Activated naive CD8-positive, alpha-beta T cell treated with anti-CD3 and anti-CD28 coated beads, Interleukin-2, amount 50 U/mL, for 24 hours (primary cell): ENCODE measurements around the gene KIAA0232.

Experiments used
- ATAC-seq: fragments of 150-1000 bp; cut with Tn5 transposase; one replicate; pipeline ENCODE4 v1.10.0; 2021
- DNase-seq: peaks from one replicate; pipeline ENCODE4 v3.0.0; 2021
- H3K27ac Mint-ChIP-seq: one replicate; pipeline ENCODE4 v1.8.0; 2021; ENCODE audit warnings: mild to moderate bottlenecking, mixed read lengths
- H3K27me3 Mint-ChIP-seq: one replicate; pipeline ENCODE4 v1.8.0; 2021; ENCODE audit warnings: mixed read lengths
- H3K36me3 Mint-ChIP-seq: one replicate; pipeline ENCODE4 v1.8.0; 2021; ENCODE audit warnings: low read depth, mixed read lengths
- H3K4me1 Mint-ChIP-seq: one replicate; pipeline ENCODE4 v1.8.0; 2021; ENCODE audit warnings: mixed read lengths
- H3K4me3 Mint-ChIP-seq: one replicate; pipeline ENCODE4 v1.8.0; 2021; ENCODE audit warnings: mild to moderate bottlenecking, moderate library complexity, mixed read lengths
- H3K9me3 Mint-ChIP-seq: one replicate; pipeline ENCODE4 v1.8.0; 2021; ENCODE audit warnings: mixed read lengths

KIAA0232 gene

GRCh38 chr4:6915041-6916005 lies 132.8 kb downstream of the KIAA0232 start:
- no peak for DNase-seq
- H3K9me3 Mint-ChIP-seq = no peaks in the 10 kb centered on the region
- peaks cover 2% of the 10 kb centered on the region for H3K36me3 Mint-ChIP-seq
- no peak overlapping the region for H3K27ac Mint-ChIP-seq
- no peak overlapping the region for H3K4me3 Mint-ChIP-seq
- peaks cover 73% of the 10 kb centered on the region for H3K4me1 Mint-ChIP-seq
- no peak for ATAC-seq
- H3K27me3 Mint-ChIP-seq = no peaks in the 10 kb centered on the region

GRCh38 chr4:6916069-6916586 lies 133.6 kb downstream of the KIAA0232 start:
- Mint-ChIP-seq H3K36me3 (peaks cover 2% of the 10 kb centered on the region), H3K9me3 (no peaks in the 10 kb centered on the region), H3K4me3 (peak overlapping the region; percentile 22), H3K27ac (peak overlapping the region; percentile 65), H3K4me1 (peaks cover 71% of the 10 kb centered on the region), H3K27me3 (no peaks in the 10 kb centered on the region)
- no peak for ATAC-seq
- no peak for DNase-seq

GRCh38 chr4:6916587-6917460 lies 134.3 kb downstream of the KIAA0232 start:
- Mint-ChIP-seq H3K27me3 (no peaks in the 10 kb centered on the region), H3K4me1 (peaks cover 66% of the 10 kb centered on the region), H3K27ac (peak overlapping the region; percentile 65), H3K4me3 (peak overlapping the region; percentile 22), H3K36me3 (peaks cover 3% of the 10 kb centered on the region), H3K9me3 (no peaks in the 10 kb centered on the region)
- ATAC-seq = peak; percentile 83
- peak; percentile 50 for DNase-seq

GRCh38 chr4:6917461-6918271 lies 135.1 kb downstream of the KIAA0232 start:
- Mint-ChIP-seq H3K27me3 (no peaks in the 10 kb centered on the region), H3K9me3 (no peaks in the 10 kb centered on the region)

GRCh38 chr4:6918338-6918737 lies 135.8 kb downstream of the KIAA0232 start:
- H3K9me3 Mint-ChIP-seq = no peaks in the 10 kb centered on the region
- no peaks in the 10 kb centered on the region for H3K27me3 Mint-ChIP-seq
- peak overlapping the region; percentile 45 for H3K4me3 Mint-ChIP-seq
- ATAC-seq = no peak
- peak overlapping the region; percentile 65 for H3K27ac Mint-ChIP-seq
- H3K36me3 Mint-ChIP-seq = peaks cover 3% of the 10 kb centered on the region
- peaks cover 66% of the 10 kb centered on the region for H3K4me1 Mint-ChIP-seq
- no peak for DNase-seq

More at GRCh38 chr4:6917461-6918271, 135.1 kb downstream of the KIAA0232 start:
- Mint-ChIP-seq H3K27ac (peak overlapping the region; percentile 65), H3K4me3 (peak overlapping the region; percentile 45), H3K36me3 (peaks cover 2% of the 10 kb centered on the region), H3K4me1 (peaks cover 70% of the 10 kb centered on the region)
- ATAC-seq (peak; percentile 57), DNase-seq (peak; percentile 62)

- Mint-ChIP-seq H3K9me3 (no peaks in the 10 kb centered on the region), H3K27ac (no peak overlapping the region), H3K36me3 (peaks cover 18% of the 10 kb centered on the region), H3K4me1 (peaks cover 63% of the 10 kb centered on the region), H3K4me3 (no peak overlapping the region), H3K27me3 (no peaks in the 10 kb centered on the region)
- no peak for ATAC-seq
- DNase-seq = no peak
Measured at GRCh38 chr4:6920171-6920570, 137.6 kb downstream of the KIAA0232 start.

GRCh38 chr4:6923507-6923906 lies 141.0 kb downstream of the KIAA0232 start:
- no peak for ATAC-seq
- DNase-seq = no peak
- Mint-ChIP-seq H3K36me3 (peaks cover 38% of the 10 kb centered on the region), H3K9me3 (no peaks in the 10 kb centered on the region), H3K4me1 (peaks cover 63% of the 10 kb centered on the region), H3K4me3 (no peak overlapping the region), H3K27me3 (no peaks in the 10 kb centered on the region), H3K27ac (no peak overlapping the region)

GRCh38 chr4:6924361-6924779 lies 141.8 kb downstream of the KIAA0232 start:
- Mint-ChIP-seq H3K36me3 (peaks cover 44% of the 10 kb centered on the region), H3K27ac (no peak overlapping the region), H3K27me3 (no peaks in the 10 kb centered on the region), H3K9me3 (no peaks in the 10 kb centered on the region), H3K4me3 (no peak overlapping the region), H3K4me1 (peaks cover 67% of the 10 kb centered on the region)
- ATAC-seq = no peak
- DNase-seq = no peak

- H3K4me1 Mint-ChIP-seq = peaks cover 69% of the 10 kb centered on the region
- peak overlapping the region; percentile 4 for H3K4me3 Mint-ChIP-seq
- peak overlapping the region; percentile 66 for H3K27ac Mint-ChIP-seq
- DNase-seq = peak; percentile 25
- H3K27me3 Mint-ChIP-seq = no peaks in the 10 kb centered on the region
- no peaks in the 10 kb centered on the region for H3K9me3 Mint-ChIP-seq
- peak; percentile 53 for ATAC-seq
- peaks cover 44% of the 10 kb centered on the region for H3K36me3 Mint-ChIP-seq
Measured at GRCh38 chr4:6925357-6925836, 142.9 kb downstream of the KIAA0232 start.

- no peaks in the 10 kb centered on the region for H3K27me3 Mint-ChIP-seq
- ATAC-seq (no peak), DNase-seq (no peak)
- peak overlapping the region; percentile 66 for H3K27ac Mint-ChIP-seq
- H3K4me1 Mint-ChIP-seq = peaks cover 63% of the 10 kb centered on the region
- H3K36me3 Mint-ChIP-seq = peaks cover 44% of the 10 kb centered on the region
- H3K4me3 Mint-ChIP-seq = peak overlapping the region; percentile 45
- no peaks in the 10 kb centered on the region for H3K9me3 Mint-ChIP-seq
Measured at GRCh38 chr4:6926081-6926480, 143.6 kb downstream of the KIAA0232 start.

GRCh38 chr4:6926681-6927478 lies 144.4 kb downstream of the KIAA0232 start:
- DNase-seq (peak; percentile 30), ATAC-seq (peak; percentile 26)
- Mint-ChIP-seq H3K27ac (peak overlapping the region; percentile 11), H3K36me3 (peaks cover 45% of the 10 kb centered on the region), H3K9me3 (no peaks in the 10 kb centered on the region), H3K4me1 (peaks cover 62% of the 10 kb centered on the region), H3K4me3 (peak overlapping the region; percentile 45), H3K27me3 (no peaks in the 10 kb centered on the region)

- no peak for DNase-seq
- H3K27ac Mint-ChIP-seq = no peak overlapping the region
Measured at GRCh38 chr4:6928081-6928480, 145.6 kb downstream of the KIAA0232 start.

GRCh38 chr4:6929339-6929811 lies 146.8 kb downstream of the KIAA0232 start:
- Mint-ChIP-seq H3K27ac (peak overlapping the region; percentile 29), H3K9me3 (no peaks in the 10 kb centered on the region), H3K4me1 (peaks cover 58% of the 10 kb centered on the region), H3K4me3 (no peak overlapping the region), H3K36me3 (peaks cover 45% of the 10 kb centered on the region), H3K27me3 (no peaks in the 10 kb centered on the region)
- no peak for DNase-seq
- no peak for ATAC-seq

More at GRCh38 chr4:6928081-6928480, 145.6 kb downstream of the KIAA0232 start:
- peaks cover 52% of the 10 kb centered on the region for H3K4me1 Mint-ChIP-seq
- H3K9me3 Mint-ChIP-seq = no peaks in the 10 kb centered on the region
- ATAC-seq = no peak
- H3K4me3 Mint-ChIP-seq = no peak overlapping the region
- peaks cover 46% of the 10 kb centered on the region for H3K36me3 Mint-ChIP-seq
- H3K27me3 Mint-ChIP-seq = no peaks in the 10 kb centered on the region
